Activated T-cell treated with anti-CD3 and anti-CD28 coated beads, Interleukin-2, amount 50 U/mL, for 24 hours (primary cell): Measurements from ENCODE around the gene PSPN.

Source experiments
- DNase-seq: peaks from one replicate; pipeline ENCODE4 v3.0.0-alpha.2; 2020
- H3K27ac Mint-ChIP-seq: 2 replicates; pipeline ENCODE4 v1.8.0; 2020; ENCODE audit warnings: mild to moderate bottlenecking, mixed read lengths
- H3K27me3 Mint-ChIP-seq: 2 replicates; pipeline ENCODE4 v1.8.0; 2020; ENCODE audit warnings: mixed read lengths
- H3K36me3 Mint-ChIP-seq: 2 replicates; pipeline ENCODE4 v1.8.0; 2020; ENCODE audit warnings: low read depth, mixed read lengths
- H3K4me1 Mint-ChIP-seq: 2 replicates; pipeline ENCODE4 v1.8.0; 2020; ENCODE audit warnings: low read depth, mixed read lengths
- H3K4me3 Mint-ChIP-seq: 2 replicates; pipeline ENCODE4 v1.8.0; 2020; ENCODE audit warnings: mild to moderate bottlenecking, moderate library complexity, mixed read lengths
- H3K9me3 Mint-ChIP-seq: 2 replicates; pipeline ENCODE4 v1.8.0; 2020; ENCODE audit warnings: mixed read lengths

The PSPN gene

DNA sequence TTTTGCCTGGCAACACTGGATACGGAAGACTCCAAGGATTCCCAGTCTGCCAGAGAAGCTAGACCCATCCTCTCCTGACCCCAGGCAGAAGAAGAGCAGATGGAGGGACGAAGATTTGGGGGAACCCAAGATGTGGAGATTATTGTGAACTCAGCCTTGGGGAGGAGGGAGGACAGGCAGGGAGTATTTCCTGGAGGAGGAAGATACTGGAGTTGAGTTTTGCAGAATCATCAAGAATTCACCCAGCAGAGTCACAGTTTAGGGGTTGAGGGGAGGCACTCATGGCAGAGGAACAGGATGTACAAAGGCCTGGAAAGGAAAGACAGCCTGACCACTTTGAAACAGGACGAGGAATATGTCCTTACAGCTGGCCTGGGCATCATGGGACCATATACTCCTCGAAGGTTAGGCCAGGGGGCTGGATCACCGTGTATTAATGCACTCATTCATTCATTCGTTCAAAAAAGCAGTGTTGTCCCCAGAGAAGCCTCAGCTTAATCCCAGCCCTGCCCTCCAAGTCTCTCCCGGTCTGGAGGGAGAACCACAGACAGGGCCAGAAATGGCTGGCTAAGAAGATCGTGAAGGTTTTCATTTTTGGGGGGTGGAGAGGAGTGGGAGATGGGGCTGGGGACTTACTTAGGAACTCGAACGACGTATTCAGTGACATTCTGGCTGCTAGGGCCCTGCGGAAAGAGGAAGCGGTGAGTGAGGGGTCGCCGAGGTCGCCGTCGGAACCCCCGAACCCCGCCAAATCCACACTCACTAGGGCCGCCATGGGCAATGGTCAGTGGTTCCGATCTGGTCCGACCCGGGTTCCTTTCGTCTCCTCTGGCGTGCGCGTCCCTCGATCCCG lies 16.7 kb upstream of the PSPN start:
- peaks cover 33% of the 10 kb centered on the region for H3K4me1 Mint-ChIP-seq
- no peaks in the 10 kb centered on the region for H3K27me3 Mint-ChIP-seq
- H3K27ac Mint-ChIP-seq: peak overlapping the region; percentile 99
- peak overlapping the region; percentile 98 for H3K4me3 Mint-ChIP-seq
- H3K9me3 Mint-ChIP-seq: no peaks in the 10 kb centered on the region
- no peak for DNase-seq
- H3K36me3 Mint-ChIP-seq: peaks cover 54% of the 10 kb centered on the region

DNA sequence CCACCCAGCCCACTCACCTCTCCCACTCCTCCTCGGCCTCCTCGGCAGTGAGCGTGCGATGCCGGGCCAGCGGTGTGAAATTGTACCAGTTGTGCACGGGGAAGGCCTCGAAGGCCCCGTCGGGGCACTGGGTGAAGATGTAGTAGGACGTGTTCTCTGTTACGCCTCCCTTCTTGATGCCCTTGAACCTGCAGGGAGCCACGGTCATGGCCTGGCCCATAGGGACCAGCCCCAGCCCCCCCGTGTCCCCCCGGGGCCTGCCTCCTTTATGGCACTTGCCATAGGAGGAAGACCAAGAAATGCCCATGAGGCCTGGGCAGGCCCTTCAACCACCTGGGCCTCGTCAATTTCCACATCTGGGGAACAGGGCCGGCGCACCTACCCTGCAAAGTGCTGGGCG lies 11.6 kb upstream of the PSPN start:
- Mint-ChIP-seq H3K27me3 (no peaks in the 10 kb centered on the region), H3K9me3 (no peaks in the 10 kb centered on the region), H3K4me1 (peaks cover 16% of the 10 kb centered on the region), H3K4me3 (no peak overlapping the region), H3K27ac (no peak overlapping the region), H3K36me3 (peaks cover 89% of the 10 kb centered on the region)
- no peak for DNase-seq

DNA sequence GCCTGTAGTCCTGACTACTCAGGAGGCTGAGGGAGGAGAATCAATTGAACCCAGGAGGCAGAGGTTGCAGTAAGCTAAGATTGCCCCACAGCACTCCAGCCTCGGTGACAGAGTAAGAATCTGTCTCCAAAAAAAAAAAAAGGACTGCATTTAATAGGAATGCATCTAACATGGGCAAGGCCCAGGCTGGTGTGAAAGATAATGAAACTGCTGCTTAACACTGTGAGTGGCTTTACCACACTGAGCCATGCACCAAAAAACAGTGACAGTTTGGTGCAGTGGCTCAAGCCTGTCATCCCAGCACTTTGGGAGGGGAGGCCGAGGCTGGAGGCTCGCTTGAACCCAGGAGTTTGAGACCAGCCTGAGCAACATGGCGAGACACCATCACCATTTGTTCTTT lies 8.6 kb upstream of the PSPN start:
- no peak for DNase-seq
- Mint-ChIP-seq H3K36me3 (peaks cover 91% of the 10 kb centered on the region), H3K27ac (no peak overlapping the region), H3K27me3 (no peaks in the 10 kb centered on the region), H3K4me3 (no peak overlapping the region), H3K4me1 (peaks cover 3% of the 10 kb centered on the region), H3K9me3 (no peaks in the 10 kb centered on the region)

- no peaks in the 10 kb centered on the region for H3K27me3 Mint-ChIP-seq
- no peak overlapping the region for H3K4me3 Mint-ChIP-seq
- peaks cover under 1% of the 10 kb centered on the region for H3K4me1 Mint-ChIP-seq
- H3K27ac Mint-ChIP-seq: no peak overlapping the region
- DNase-seq: no peak
- H3K36me3 Mint-ChIP-seq: peaks cover 92% of the 10 kb centered on the region
- H3K9me3 Mint-ChIP-seq: no peaks in the 10 kb centered on the region
Observed at GRCh38 chr19:6383188-6383587, 7.5 kb upstream of the PSPN start.

- H3K4me1 Mint-ChIP-seq: no peaks in the 10 kb centered on the region
- no peak for DNase-seq
- H3K36me3 Mint-ChIP-seq: peaks cover 82% of the 10 kb centered on the region
- H3K27ac Mint-ChIP-seq: no peak overlapping the region
- no peak overlapping the region for H3K4me3 Mint-ChIP-seq
- no peaks in the 10 kb centered on the region for H3K27me3 Mint-ChIP-seq
- H3K9me3 Mint-ChIP-seq: no peaks in the 10 kb centered on the region
Observed at GRCh38 chr19:6381030-6381750, 5.5 kb upstream of the PSPN start.

- H3K4me1 Mint-ChIP-seq: no peaks in the 10 kb centered on the region
- no peak overlapping the region for H3K4me3 Mint-ChIP-seq
- H3K27ac Mint-ChIP-seq: no peak overlapping the region
- peaks cover 70% of the 10 kb centered on the region for H3K36me3 Mint-ChIP-seq
- no peaks in the 10 kb centered on the region for H3K9me3 Mint-ChIP-seq
- no peak for DNase-seq
- no peaks in the 10 kb centered on the region for H3K27me3 Mint-ChIP-seq
Observed at GRCh38 chr19:6379744-6380143, 4.0 kb upstream of the PSPN start.

- Mint-ChIP-seq H3K27me3 (no peaks in the 10 kb centered on the region), H3K36me3 (peaks cover 61% of the 10 kb centered on the region), H3K4me1 (peaks cover 4% of the 10 kb centered on the region), H3K4me3 (no peak overlapping the region), H3K27ac (no peak overlapping the region), H3K9me3 (no peaks in the 10 kb centered on the region)
- no peak for DNase-seq
Observed at GRCh38 chr19:6378486-6378885, 2.8 kb upstream of the PSPN start.

GRCh38 chr19:6378041-6378440 lies 2.3 kb upstream of the PSPN start:
- H3K4me1 Mint-ChIP-seq: peaks cover 6% of the 10 kb centered on the region
- no peak overlapping the region for H3K4me3 Mint-ChIP-seq
- no peak overlapping the region for H3K27ac Mint-ChIP-seq
- H3K36me3 Mint-ChIP-seq: peaks cover 57% of the 10 kb centered on the region
- H3K9me3 Mint-ChIP-seq: no peaks in the 10 kb centered on the region
- DNase-seq: no peak
- no peaks in the 10 kb centered on the region for H3K27me3 Mint-ChIP-seq

- H3K36me3 Mint-ChIP-seq: peaks cover 44% of the 10 kb centered on the region
- H3K4me1 Mint-ChIP-seq: peaks cover 10% of the 10 kb centered on the region
- no peak for DNase-seq
- peak overlapping the region; percentile 22 for H3K27ac Mint-ChIP-seq
- no peak overlapping the region for H3K4me3 Mint-ChIP-seq
- H3K9me3 Mint-ChIP-seq: no peaks in the 10 kb centered on the region
- no peaks in the 10 kb centered on the region for H3K27me3 Mint-ChIP-seq
Observed at GRCh38 chr19:6376512-6377190, 918 bp upstream of the PSPN start.

GRCh38 chr19:6374711-6375410 lies 872 bp downstream of the PSPN start:
- peaks cover 30% of the 10 kb centered on the region for H3K36me3 Mint-ChIP-seq
- H3K4me1 Mint-ChIP-seq: peaks cover 11% of the 10 kb centered on the region
- H3K9me3 Mint-ChIP-seq: no peaks in the 10 kb centered on the region
- no peaks in the 10 kb centered on the region for H3K27me3 Mint-ChIP-seq
- no peak overlapping the region for H3K27ac Mint-ChIP-seq
- no peak overlapping the region for H3K4me3 Mint-ChIP-seq
- DNase-seq: no peak

DNA sequence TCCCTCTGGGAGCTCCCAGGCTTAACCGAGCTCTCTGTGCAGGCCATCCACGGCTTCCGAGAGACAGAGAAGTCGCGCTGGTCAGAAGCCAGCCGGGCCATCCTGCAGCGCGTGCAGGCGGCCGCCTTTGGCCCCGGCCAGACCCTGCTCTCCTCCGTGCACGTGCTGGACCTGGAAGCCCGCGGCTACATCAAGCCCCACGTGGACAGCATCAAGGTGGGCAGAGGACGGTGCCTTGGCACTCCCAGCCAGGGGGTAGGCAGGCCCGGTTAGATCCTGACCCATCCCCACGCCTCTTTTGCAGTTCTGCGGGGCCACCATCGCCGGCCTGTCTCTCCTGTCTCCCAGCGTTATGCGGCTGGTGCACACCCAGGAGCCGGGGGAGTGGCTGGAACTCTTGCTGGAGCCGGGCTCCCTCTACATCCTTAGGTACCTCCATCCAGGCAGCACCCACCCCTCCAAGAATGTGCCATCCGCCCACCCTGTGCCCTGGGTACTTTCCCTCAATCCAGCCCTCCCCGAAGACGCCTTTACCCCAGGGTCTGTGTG lies 1.5 kb downstream of the PSPN start:
- Mint-ChIP-seq H3K27ac (no peak overlapping the region), H3K27me3 (no peaks in the 10 kb centered on the region), H3K9me3 (no peaks in the 10 kb centered on the region), H3K36me3 (peaks cover 31% of the 10 kb centered on the region), H3K4me1 (peaks cover 12% of the 10 kb centered on the region), H3K4me3 (no peak overlapping the region)
- DNase-seq: no peak

GRCh38 chr19:6373813-6374108 lies 2.0 kb downstream of the PSPN start:
- no peak for DNase-seq
- no peaks in the 10 kb centered on the region for H3K9me3 Mint-ChIP-seq
- H3K36me3 Mint-ChIP-seq: peaks cover 31% of the 10 kb centered on the region
- H3K4me3 Mint-ChIP-seq: peak overlapping the region; percentile 86
- no peaks in the 10 kb centered on the region for H3K27me3 Mint-ChIP-seq
- H3K4me1 Mint-ChIP-seq: peaks cover 12% of the 10 kb centered on the region
- H3K27ac Mint-ChIP-seq: peak overlapping the region; percentile 97

GRCh38 chr19:6373096-6373812 lies 2.5 kb downstream of the PSPN start:
- Mint-ChIP-seq H3K4me3 (peak overlapping the region; percentile 86), H3K9me3 (no peaks in the 10 kb centered on the region), H3K36me3 (peaks cover 31% of the 10 kb centered on the region), H3K27ac (peak overlapping the region; percentile 97), H3K4me1 (peaks cover 12% of the 10 kb centered on the region), H3K27me3 (no peaks in the 10 kb centered on the region)
- peak; percentile 99 for DNase-seq
